Adrenal gland (tissue), 12 donors: ENCODE measurements around the gene SERPIND1. TPM values are rescaled to one million over a fixed set of nuclear protein-coding genes. Genes with fewer than 3 reads are reported as not detected.

Source experiments
- DNase-seq, 7 donors: peaks; one replicate each; pipeline ENCODE4 v3.0.0-alpha.2; 2019 to 2020
- H3K27ac ChIP-seq, 5 donors: fragments of 200-600 bp; sonication (generic) in 4 of 5; 1 replicate in 3 of 5; 2 replicates in 2 of 5; pipeline versions ENCODE4 v1.5.1 to v1.8.0; 2016 to 2020; ENCODE audit warnings: mild to moderate bottlenecking in 1 of 5
- H3K27me3 ChIP-seq: fragments of 200-600 bp; 2 replicates; pipeline ENCODE4 v1.8.0; 2021
- H3K36me3 ChIP-seq, 2 donors: fragments of 200-600 bp; replicated peaks in 1 of 2; 1 replicate in 1 of 2; 2 replicates in 1 of 2; pipeline versions ENCODE4 v1.5.1 to v1.8.0; 2018 to 2022
- H3K4me1 ChIP-seq, 2 donors: fragments of 200-600 bp; replicated peaks in 1 of 2; 1 replicate in 1 of 2; 2 replicates in 1 of 2; pipeline versions ENCODE4 v1.5.1 to v1.8.0; 2018 to 2021
- H3K4me3 ChIP-seq, 4 donors: fragments of 200-600 bp; sonication (generic) in 3 of 4; one replicate each; pipeline ENCODE4 v1.5.1; 2016 to 2018
- H3K9me3 ChIP-seq, 3 donors: fragments of 200-600 bp; sonication (generic) in 1 of 3; replicated peaks in 1 of 3; 1 replicate in 2 of 3; 2 replicates in 1 of 3; pipeline versions ENCODE4 v1.5.1 to v1.8.0; 2016 to 2021
- POLR2A ChIP-seq, 2 donors: fragments of 450-650 bp; IDR thresholded peaks; one replicate each; pipeline ENCODE4 v1.6.1; 2017; ENCODE audit warnings: antibody characterized with exemption in 2 of 2, mild to moderate bottlenecking in 2 of 2, moderate library complexity in 1 of 2
- WGBS, 4 donors: extraction: QIAGEN DNeasy Blood & Tissue Kit in 2 of 4; methylation state at CpG; one replicate each; pipeline versions ENCODE4 v1.1.5 to v1.1.7; 2013 to 2017; 5-methylcytosine and 5-hydroxymethylcytosine counted together
- intact Hi-C, 2 donors: fragments of 100-400 bp; cut with DNase I; formaldehyde crosslinking; loops; one replicate each; pipeline versions ENCODE4 v1.14.1 to v1.15.0; 2022 to 2023
- polyA plus RNA-seq, 3 donors: library from polyadenylated mRNA; stranded (reverse); fragments of 200-250 nt in 2 of 3; fragments of 350-450 nt in 1 of 3; fragmentation: Illumina TruSeq in 1 of 3; extraction: RNeasy Lipid Tissue Mini Kit (QIAGEN cat#74804) in 1 of 3; gene quantifications; one replicate each; pipeline ENCODE4 v1.2.3, GENCODE V29; 2013 to 2014
- total RNA-seq, 9 donors: library from RNA; depleted of rRNA in 4 of 9; stranded (reverse); fragments of >200 nt in 4 of 9; fragments of 120-200 nt in 1 of 9; fragmentation: NEBNext Ultra II Directional in 1 of 9; extraction: Animal tissue kit (Norgen Biotek cat#: 25700) in 1 of 9; gene quantifications; one replicate each; pipeline versions ENCODE4 v1.1.0 to v1.2.4, GENCODE V29; 2013 to 2023
- TF ChIP-seq, protein P1 (sequence below), 6 experiments: fragments of 450-650 bp in 4 of 6; fragments of 200-600 bp in 2 of 6; sonication (generic) in 1 of 6; IDR thresholded peaks; 1 replicate in 5 of 6; 2 replicates in 1 of 6; pipeline versions ENCODE4 v1.5.1 to v1.8.0; 2016 to 2021; ENCODE audit warnings: antibody characterized with exemption in 6 of 6, mild to moderate bottlenecking in 2 of 6, moderate library complexity in 1 of 6
- donor health status: healthy with polysubstance abuse.
- donor health status: Bipolar disorder and iron deficiency.
- donor health status: DM: yes; HTN: yes; CAD: no.
- donor health status: DM: no; HTN: no; CAD: no.
- donor health status: DM: no; HTN: no; CAD: no.
- donor health status: DM: yes; HTN: yes; CAD: no.

The SERPIND1 gene
- total and polyA plus RNA-seq, 12 donors: 0.10 to 1.0 (median 0.17) TPM; not detected in 2

DNA sequence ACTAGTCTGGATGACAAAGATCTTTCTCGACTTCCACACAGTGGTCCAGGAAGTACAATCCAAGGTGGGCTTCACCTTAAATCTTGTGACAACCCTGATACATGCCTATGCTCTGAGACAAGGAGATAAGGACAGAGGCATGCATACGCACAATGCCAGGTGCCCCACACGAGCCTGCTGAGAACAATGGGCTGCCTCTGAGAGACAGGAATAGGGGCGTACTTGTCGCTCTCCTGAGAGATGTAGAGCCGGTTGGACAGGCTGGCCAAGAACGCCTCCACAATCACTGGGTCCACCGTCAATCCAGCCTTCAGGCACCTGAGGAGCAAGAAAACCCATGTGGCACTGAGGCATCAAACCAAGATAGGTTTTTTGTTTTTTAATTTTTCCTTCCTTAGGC lies 25.5 kb downstream of the SERPIND1 start:
- 90 to 99% (median 95%) methylated on average over 8 of the region's 8 CpGs for WGBS, 4 donors
- DNase-seq: no peak
- H3K4me3 ChIP-seq: no peak overlapping the region
- H3K4me1 ChIP-seq: no peaks in the 10 kb centered on the region
- H3K36me3 ChIP-seq: peaks cover 0 to 86% of the 10 kb centered on the region in 2 donors
- TF ChIP-seq, protein P1, sequence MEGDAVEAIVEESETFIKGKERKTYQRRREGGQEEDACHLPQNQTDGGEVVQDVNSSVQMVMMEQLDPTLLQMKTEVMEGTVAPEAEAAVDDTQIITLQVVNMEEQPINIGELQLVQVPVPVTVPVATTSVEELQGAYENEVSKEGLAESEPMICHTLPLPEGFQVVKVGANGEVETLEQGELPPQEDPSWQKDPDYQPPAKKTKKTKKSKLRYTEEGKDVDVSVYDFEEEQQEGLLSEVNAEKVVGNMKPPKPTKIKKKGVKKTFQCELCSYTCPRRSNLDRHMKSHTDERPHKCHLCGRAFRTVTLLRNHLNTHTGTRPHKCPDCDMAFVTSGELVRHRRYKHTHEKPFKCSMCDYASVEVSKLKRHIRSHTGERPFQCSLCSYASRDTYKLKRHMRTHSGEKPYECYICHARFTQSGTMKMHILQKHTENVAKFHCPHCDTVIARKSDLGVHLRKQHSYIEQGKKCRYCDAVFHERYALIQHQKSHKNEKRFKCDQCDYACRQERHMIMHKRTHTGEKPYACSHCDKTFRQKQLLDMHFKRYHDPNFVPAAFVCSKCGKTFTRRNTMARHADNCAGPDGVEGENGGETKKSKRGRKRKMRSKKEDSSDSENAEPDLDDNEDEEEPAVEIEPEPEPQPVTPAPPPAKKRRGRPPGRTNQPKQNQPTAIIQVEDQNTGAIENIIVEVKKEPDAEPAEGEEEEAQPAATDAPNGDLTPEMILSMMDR (IDR thresholded peaks at IDR 0.05): no peak
- no peak for TF ChIP-seq POLR2A (IDR thresholded peaks at IDR 0.05)
- H3K27me3 ChIP-seq: no peaks in the 10 kb centered on the region
- no peak overlapping the region for H3K27ac ChIP-seq
- no peaks in the 10 kb centered on the region for H3K9me3 ChIP-seq
- intact Hi-C loops: no loop called here

DNA sequence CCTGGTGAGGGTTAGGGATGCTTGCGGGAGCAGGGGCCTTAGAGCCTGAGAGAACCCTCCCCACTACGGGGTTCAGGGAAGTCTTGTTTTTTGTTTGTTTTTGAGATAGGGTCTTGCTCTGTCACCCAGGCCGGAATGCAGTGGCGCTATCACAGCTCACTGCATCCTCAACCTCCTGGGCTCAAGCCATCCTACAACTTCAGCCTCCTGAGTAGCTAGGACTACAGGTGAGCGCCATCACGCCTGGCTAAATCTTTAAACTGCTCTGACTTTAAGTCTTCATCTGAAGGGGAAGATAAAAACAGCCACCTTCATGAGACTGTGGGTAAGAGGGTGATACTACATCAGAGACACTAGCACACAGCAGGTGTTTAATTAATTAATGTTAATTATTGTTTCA lies 28.5 kb downstream of the SERPIND1 start:
- Histone ChIP-seq H3K36me3 (peaks cover 0 to 95% of the 10 kb centered on the region in 2 donors), H3K9me3 (no peaks in the 10 kb centered on the region), H3K27ac (no peak overlapping the region), H3K4me3 (no peak overlapping the region), H3K27me3 (no peaks in the 10 kb centered on the region), H3K4me1 (no peaks in the 10 kb centered on the region)
- TF ChIP-seq, protein P1 (IDR thresholded peaks at IDR 0.05): no peak
- no peak for TF ChIP-seq POLR2A (IDR thresholded peaks at IDR 0.05)
- intact Hi-C loops: loop anchor here in 1 of 2 donors (10.0 kb wide), 1 partner anchor 62 kb away; no protein-coding TSS in a partner anchor
- 80 to 93% (median 86%) methylated on average over 2 to 6 of the region's 6 CpGs for WGBS, 4 donors
- no peak for DNase-seq

DNA sequence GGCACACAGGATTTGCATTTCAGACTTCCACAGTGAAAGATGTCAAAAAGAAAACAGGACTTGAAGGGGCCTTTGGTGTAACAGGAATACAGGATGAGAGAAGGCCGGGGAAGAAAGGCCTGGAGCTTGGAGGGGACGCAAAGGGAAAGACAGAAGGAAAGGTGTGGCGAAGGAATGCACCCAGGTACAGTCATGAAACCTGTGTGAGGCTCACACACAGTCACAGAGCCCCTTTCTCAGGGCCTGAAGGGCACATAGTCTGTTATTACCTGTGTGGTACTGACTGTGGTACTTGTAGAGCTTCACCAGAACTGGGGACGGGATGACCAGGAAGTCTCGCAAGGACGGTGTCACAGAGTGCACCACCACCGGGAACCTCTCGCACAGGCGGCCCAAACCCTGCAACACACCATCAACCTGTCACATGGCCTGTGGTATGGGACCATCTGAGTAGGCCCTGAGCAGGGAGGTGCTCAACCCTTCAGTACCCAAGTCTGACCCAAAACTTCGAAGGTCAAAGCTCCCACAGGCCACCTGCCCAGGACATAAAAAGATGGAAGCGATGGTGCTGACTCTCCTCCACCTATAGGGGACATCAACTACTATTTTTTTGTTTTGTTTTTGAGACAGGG lies 29.1 kb downstream of the SERPIND1 start:
- no peak overlapping the region for H3K27ac ChIP-seq
- intact Hi-C loops: loop anchor here in 1 of 2 donors (10.0 kb wide), 1 partner anchor 62 kb away; no protein-coding TSS in a partner anchor
- TF ChIP-seq POLR2A (IDR thresholded peaks at IDR 0.05): no peak
- TF ChIP-seq, protein P1 (IDR thresholded peaks at IDR 0.05): no peak
- H3K36me3 ChIP-seq: peaks cover 0 to 91% of the 10 kb centered on the region in 2 donors
- WGBS, 4 donors: 93 to 96% (median 93%) methylated on average over 11 of the region's 11 CpGs
- H3K27me3 ChIP-seq: no peaks in the 10 kb centered on the region
- H3K4me1 ChIP-seq: no peaks in the 10 kb centered on the region
- DNase-seq: no peak
- H3K9me3 ChIP-seq: no peaks in the 10 kb centered on the region
- no peak overlapping the region for H3K4me3 ChIP-seq

GRCh38 chr22:20803696-20804324 lies 29.9 kb downstream of the SERPIND1 start:
- DNase-seq: peak in 4 of 7 donors; percentile 25 to 41 (median 30)
- intact Hi-C loops: loop anchor here in 1 of 2 donors (10.0 kb wide), 1 partner anchor 61 kb away; no protein-coding TSS in a partner anchor
- no peaks in the 10 kb centered on the region for H3K9me3 ChIP-seq
- H3K36me3 ChIP-seq: peaks cover 0 to 85% of the 10 kb centered on the region in 2 donors
- TF ChIP-seq POLR2A (IDR thresholded peaks at IDR 0.05): no peak
- TF ChIP-seq, protein P1 (IDR thresholded peaks at IDR 0.05): peak in 5 of 6 experiments; percentile 8 to 40 (median 31)
- no peaks in the 10 kb centered on the region for H3K4me1 ChIP-seq
- H3K27ac ChIP-seq: no peak overlapping the region
- H3K4me3 ChIP-seq: no peak overlapping the region
- H3K27me3 ChIP-seq: no peaks in the 10 kb centered on the region
- WGBS, 4 donors: 74 to 88% (median 79%) methylated on average over 7 to 11 of the region's 11 CpGs
